SK-N-SH treated with all-trans-retinoic acid at 6 μM for 48 hours (cell line): ENCODE measurements around the gene NUBPL.

Source experiments
- ARNTL ChIP-seq: fragments of 450-650 bp; formaldehyde crosslinking; IDR thresholded peaks from 2 replicates; pipeline ENCODE4 v1.5.0; 2020; ENCODE audit warnings: low read depth, mild to moderate bottlenecking, moderate library complexity, borderline replicate concordance
- CSDC2 ChIP-seq: fragments of 250-450 bp; sonication (Bioruptor Pico); IDR thresholded peaks from 2 replicates; pipeline ENCODE4 v1.5.0; 2020; ENCODE audit warnings: mild to moderate bottlenecking, moderate library complexity
- CSRNP3 ChIP-seq: fragments of 250-450 bp; sonication (Bioruptor Pico); IDR thresholded peaks from 2 replicates; pipeline ENCODE4 v1.5.1; 2021; ENCODE audit warnings: mild to moderate bottlenecking, moderate library complexity
- GLIS3 ChIP-seq: fragments of 250-450 bp; sonication (Bioruptor Pico); IDR thresholded peaks from 2 replicates; pipeline ENCODE4 v1.5.0; 2020; ENCODE audit warnings: mild to moderate bottlenecking, moderate library complexity
- ISL1 ChIP-seq: fragments of 250-450 bp; sonication (Bioruptor Pico); IDR thresholded peaks from 2 replicates; pipeline ENCODE4 v2.1.2; 2022; ENCODE audit warnings: mild to moderate bottlenecking, moderate library complexity
- PATZ1 ChIP-seq: fragments of 250-450 bp; sonication (Bioruptor Pico); IDR thresholded peaks from 2 replicates; pipeline ENCODE4 v1.8.0; 2020; ENCODE audit warnings: mild to moderate bottlenecking, moderate library complexity, borderline replicate concordance
- POU6F1 ChIP-seq: fragments of 250-450 bp; sonication (Bioruptor Pico); IDR thresholded peaks from 2 replicates; pipeline ENCODE4 v1.8.0; 2021; ENCODE audit warnings: low read depth, mild to moderate bottlenecking, moderate library complexity, borderline replicate concordance
- PPARA ChIP-seq: fragments of 250-450 bp; sonication (Bioruptor Pico); IDR thresholded peaks from 2 replicates; pipeline ENCODE4 v1.5.0; 2020; ENCODE audit warnings: mild to moderate bottlenecking, borderline replicate concordance
- ZFP3 ChIP-seq: fragments of 250-450 bp; sonication (Bioruptor Pico); IDR thresholded peaks from 2 replicates; pipeline ENCODE4 v1.5.0; 2020; ENCODE audit warnings: mild to moderate bottlenecking, moderate library complexity
- ZFP30 ChIP-seq: fragments of 450-650 bp; formaldehyde crosslinking; IDR thresholded peaks from 2 replicates; pipeline ENCODE4 v1.5.0; 2022; ENCODE audit warnings: mild to moderate bottlenecking, moderate library complexity

GRCh38 chr14:31884776-31885379 is 323.7 kb downstream of the NUBPL start:
- no peak for TF ChIP-seq GLIS3
- TF ChIP-seq ZFP30, result no peak
- no peak for TF ChIP-seq ISL1 (CRISPR knock-in tag)
- no peak for TF ChIP-seq CSRNP3 (CRISPR knock-in tag)
- no peak for TF ChIP-seq ARNTL (CRISPR knock-in tag)
- no peak for TF ChIP-seq CSDC2 (CRISPR knock-in tag)
- TF ChIP-seq PPARA (CRISPR knock-in tag), result no peak
- TF ChIP-seq POU6F1 (CRISPR knock-in tag), result no peak
- TF ChIP-seq ZFP3 (CRISPR knock-in tag), result no peak
- no peak for TF ChIP-seq PATZ1 (CRISPR knock-in tag)
